ENCODE data around the gene AP2A1. TPM values are rescaled to one million over a fixed set of nuclear protein-coding genes. Genes with fewer than 3 reads are reported as not detected.

The AP2A1 gene
- total and polyA plus RNA-seq, 9 of the 15 experiments (the other 6 are each of a cell fraction or from before 2014, with no cell fraction given): 0.55 to 150 (median 31.9) TPM

- TF ChIP-seq DIDO1 (tag; IDR thresholded peaks at IDR 0.05; ENCODE audit: low read depth) (no peak), TRIM24 (IDR thresholded peaks at IDR 0.05) (no peak), SMAD1 (IDR thresholded peaks at IDR 0.05; ENCODE audit: low read depth, low read length, partially characterized antibody) (no peak)
These were observed 15.7 kb downstream of the AP2A1 start (continued) for GRCh38 chr19:49782515-49782914.

DNA sequence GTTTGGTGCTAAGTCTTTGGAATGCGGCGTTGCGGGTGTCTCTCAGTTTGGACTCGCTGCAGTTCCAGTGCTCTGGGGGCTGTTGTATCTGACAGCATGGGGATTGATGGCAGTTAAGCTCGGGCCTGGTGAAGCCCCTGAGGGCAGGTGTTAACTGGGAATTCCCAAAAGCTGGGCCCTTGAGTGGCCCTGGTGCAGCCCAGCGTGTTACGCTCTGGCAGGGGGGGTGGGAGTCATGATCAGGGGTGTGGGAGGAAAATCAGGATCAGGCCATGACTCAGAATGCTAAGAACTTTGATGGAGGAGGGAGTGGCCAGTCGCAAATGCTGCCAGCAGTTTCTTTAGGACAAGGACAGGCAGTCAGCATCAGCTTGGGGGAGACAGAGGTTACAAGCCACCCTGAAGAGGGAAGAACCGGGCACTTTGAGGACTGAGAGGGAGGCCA lies 19.6 kb downstream of the AP2A1 start:
- Histone ChIP-seq H3K9me3 (replicated peaks; ENCODE audit: control insufficient read depth, insufficient read depth, low read depth, low read length) (no peaks in the 10 kb centered on the region; the same call in 1 of the 2 replicates), H3K4me2 (ENCODE audit: insufficient read depth, low read length) (no peak overlapping the region), H2AFZ (ENCODE audit: low read depth, low read length) (no peak overlapping the region), H3K4me3 (no peak overlapping the region), H3K27ac (ENCODE audit: extremely low read depth, low read depth, low read length) (no peak overlapping the region), H3K9me1 (ENCODE audit: control insufficient read depth, insufficient read depth, low read length) (no peaks in the 10 kb centered on the region), H3K27me3 (ENCODE audit: control insufficient read depth in 2 of 2, insufficient read depth in 2 of 2, low read length in 2 of 2) (no peaks in the 10 kb centered on the region), H3K4me1 (replicated peaks in 1 of 2; ENCODE audit: control insufficient read depth in 2 of 2, insufficient read depth in 2 of 2, low read length in 2 of 2) (peaks cover 0 to 30% of the 10 kb centered on the region in 2 experiments; a peak in 3 of 5 replicates), H3K9ac (ENCODE audit: insufficient read depth in 1 of 2, low read depth in 2 of 2, low read length in 2 of 2) (peak overlapping the region in 1 of 2 experiments; percentile 78; a peak in 2 of 4 replicates), H4K20me1 (replicated peaks; ENCODE audit: control insufficient read depth, insufficient read depth, low read length) (no peaks in the 10 kb centered on the region; the same call in 1 of the 2 replicates), H3K36me3 (ENCODE audit: control insufficient read depth, insufficient read depth, low read length) (peaks cover 87% of the 10 kb centered on the region; the same call in 2 of the 3 replicates), H3K79me2 (ENCODE audit: control insufficient read depth, insufficient read depth, low read length) (peaks cover 13% of the 10 kb centered on the region)
- intact Hi-C loops (cut with micrococcal nuclease) (no loop called here), in situ Hi-C loops (cut with MboI) (no loop called here)
- ATAC-seq (no peak), FAIRE-seq (peak; percentile 59), DNase-seq (ENCODE audit: extremely low read depth in 1 of 4, low spot score in 3 of 4) (peak in 3 of 4 experiments; percentile 37 to 51 (median 45))
- ChIA-PET CTCF (ENCODE audit: low intra/inter-chr PET ratio) (no interaction called here), POLR2A (interaction anchor here (0.6 to 1.3 kb wide), 4 partner anchors 10 to 78 kb away, joined by 3 to 5 read pairs (median 3); no protein-coding TSS in a partner anchor)
- TF ChIP-seq EGR1 (conservative IDR thresholded peaks at IDR 0.05) (peak; percentile 42; the same call in 1 of the 2 replicates), MAFK (IDR thresholded peaks at IDR 0.05; ENCODE audit: low read length) (no peak)
- 71% methylated on average over 9 of the region's 9 CpGs for WGBS (ENCODE audit: insufficient coverage, low coverage, missing lambda C conversion rate)
- no TSS peak for BruUV-seq (replicated peaks)
